NB4 (cell line): ENCODE measurements around the gene RPAP3.

Experiments
- CTCF ChIP-seq: IDR thresholded peaks from one replicate; pipeline ENCODE4 v1.5.1; 2012; ENCODE audit warnings: low read depth, low read length
- POLR2A ChIP-seq: IDR thresholded peaks from 2 replicates; pipeline ENCODE4 v1.6.1; 2011; ENCODE audit warnings: mild to moderate bottlenecking; ENCODE audit not compliant: insufficient read length; ENCODE audit errors: extremely low read depth

GRCh38 chr12:47735649-47736048 lies 29.8 kb upstream of the RPAP3 start:
- TF ChIP-seq CTCF = no peak
- no peak for TF ChIP-seq POLR2A
